ENCODE measurements around the gene FGF8.
"Not testable (repeated sequence)": the region's sequence is repeated elsewhere in the genome, so short reads cannot be mapped to it uniquely, and the experiment has no call there.

FGF8 gene

GRCh38 chr10:101775273-101776160, at the start of gene FGF8:
FGF8 (minus strand) TSS chr10:101776114; CDS start chr10:101775900, 214 bp downstream.
- DNase-seq (ENCODE audit: low read depth in 2 of 3, low spot score in 1 of 3) = no peak

GRCh38 chr10:101824736-101825135, 48.8 kb upstream of the FGF8 start:
- no peak for DNase-seq (ENCODE audit: low read depth in 2 of 3, low spot score in 1 of 3)

GRCh38 chr10:101818872-101819633, 43.1 kb upstream of the FGF8 start:
- no peak for DNase-seq (ENCODE audit: low read depth in 2 of 3, low spot score in 1 of 3)

GRCh38 chr10:101818119-101818871, 42.4 kb upstream of the FGF8 start, which contains the start of gene OGA:
OGA (minus strand) TSS chr10:101818444; CDS start chr10:101818022, 422 bp downstream.
- DNase-seq (ENCODE audit: low read depth in 2 of 3, low spot score in 1 of 3) = peak; percentile 93 to 98 (median 96)

- DNase-seq (ENCODE audit: low read depth in 2 of 3, low spot score in 1 of 3) = no peak
Measured at GRCh38 chr10:101817337-101818118, 41.6 kb upstream of the FGF8 start.

- DNase-seq (ENCODE audit: low read depth in 2 of 3, low spot score in 1 of 3) = no peak
Measured at GRCh38 chr10:101816913-101817336, 41.0 kb upstream of the FGF8 start.

- DNase-seq (ENCODE audit: low read depth in 2 of 3, low spot score in 1 of 3) = no peak
Measured at GRCh38 chr10:101816376-101816775, 40.5 kb upstream of the FGF8 start.

GRCh38 chr10:101814466-101815071, 38.7 kb upstream of the FGF8 start:
- no peak for DNase-seq (ENCODE audit: low read depth in 2 of 3, low spot score in 1 of 3)

- no peak for DNase-seq (ENCODE audit: low read depth in 2 of 3, low spot score in 1 of 3)
Measured at GRCh38 chr10:101812606-101813005, 36.7 kb upstream of the FGF8 start.

GRCh38 chr10:101807158-101807557, 31.2 kb upstream of the FGF8 start:
- no peak for DNase-seq (ENCODE audit: low read depth in 2 of 3, low spot score in 1 of 3)

GRCh38 chr10:101803511-101803910, 27.6 kb upstream of the FGF8 start:
- no peak for DNase-seq (ENCODE audit: low read depth in 2 of 3, low spot score in 1 of 3)

- no peak for DNase-seq (ENCODE audit: low read depth in 2 of 3, low spot score in 1 of 3)
Measured at GRCh38 chr10:101797403-101798059, 21.6 kb upstream of the FGF8 start.

- DNase-seq (ENCODE audit: low read depth in 2 of 3, low spot score in 1 of 3) = no peak
Measured at GRCh38 chr10:101793526-101793925, 17.6 kb upstream of the FGF8 start.

GRCh38 chr10:101789686-101790085, 13.8 kb upstream of the FGF8 start:
- no peak for DNase-seq (ENCODE audit: low read depth in 2 of 3, low spot score in 1 of 3)

GRCh38 chr10:101789231-101789630, 13.3 kb upstream of the FGF8 start:
- not testable (repeated sequence) for DNase-seq (ENCODE audit: low read depth in 2 of 3, low spot score in 1 of 3)

- DNase-seq (ENCODE audit: low read depth in 2 of 3, low spot score in 1 of 3) = no peak
Measured at GRCh38 chr10:101785801-101786200, 9.9 kb upstream of the FGF8 start.

GRCh38 chr10:101784558-101784957, 8.6 kb upstream of the FGF8 start:
- no peak for DNase-seq (ENCODE audit: low read depth in 2 of 3, low spot score in 1 of 3)

- DNase-seq (ENCODE audit: low read depth in 2 of 3, low spot score in 1 of 3) = no peak
Measured at GRCh38 chr10:101783736-101784118, 7.8 kb upstream of the FGF8 start.

Measured in stimulated activated CD4-positive, alpha-beta T cell treated with anti-CD3 and anti-CD28 coated beads, Interleukin-12 subunit alpha, Interleukin-12 subunit beta, amount 100 ng/mL, for 48 hours (primary cell).